Left lung (tissue), 10 donors: ENCODE measurements around the gene CARD9. TPM values are rescaled to one million over a fixed set of nuclear protein-coding genes. Genes with fewer than 3 reads are reported as not detected.
A peak's percentile ranks its signal among the peaks of the same experiment; 100 is the strongest.

Source experiments
- ATAC-seq: fragments of 200-7000 bp; cut with Tn5 transposase; one replicate; pipeline ENCODE4 v1.9.1; 2020; ENCODE audit warnings: moderate library complexity
- DNase-seq, 4 donors: peaks; one replicate each; pipeline ENCODE4 v3.0.0-alpha.2; 2013 to 2020
- H3K27ac ChIP-seq, 2 donors: fragments of 200-600 bp; sonication (generic) in 1 of 2; one replicate each; pipeline versions ENCODE4 v1.5.0 to v1.8.0; 2020 to 2021
- H3K27me3 ChIP-seq, 2 donors: fragments of 200-600 bp; sonication (generic) in 1 of 2; one replicate each; pipeline versions ENCODE4 v1.5.0 to v1.8.0; 2020 to 2021
- H3K36me3 ChIP-seq, 2 donors: fragments of 200-600 bp; sonication (generic) in 1 of 2; one replicate each; pipeline versions ENCODE4 v1.5.0 to v1.8.0; 2020 to 2021
- H3K4me1 ChIP-seq, 2 donors: fragments of 200-600 bp; one replicate each; pipeline ENCODE4 v1.8.0; 2021
- H3K4me3 ChIP-seq, 2 donors: fragments of 200-600 bp; sonication (generic) in 1 of 2; one replicate each; pipeline versions ENCODE4 v1.5.0 to v1.8.0; 2020 to 2021; ENCODE audit warnings: mild to moderate bottlenecking in 1 of 2
- H3K9me3 ChIP-seq, 2 donors: fragments of 200-600 bp; sonication (generic) in 1 of 2; one replicate each; pipeline versions ENCODE4 v1.5.0 to v1.8.0; 2020 to 2021
- CTCF ChIP-seq, 2 donors: fragments of 200-600 bp; sonication (generic) in 1 of 2; IDR thresholded peaks; one replicate each; pipeline versions ENCODE4 v1.5.0 to v1.8.0; 2021; ENCODE audit warnings: antibody characterized with exemption in 2 of 2
- intact Hi-C, 2 donors: fragments of 100-400 bp; cut with DNase I; formaldehyde crosslinking; loops; one replicate each; pipeline versions ENCODE4 v1.11.2 to v1.14.2; 2022
- polyA plus RNA-seq, 6 donors: library from polyadenylated mRNA; unstranded; fragments of 120-200 nt; gene quantifications; one replicate each; pipeline ENCODE4 v1.2.1, GENCODE V29; 2013; ENCODE audit not compliant: insufficient read length in 6 of 6
- total RNA-seq, 2 donors: library from RNA; stranded (reverse); fragmentation: NEBNext Ultra II Directional; extraction: Animal tissue kit (Norgen Biotek cat#: 25700); gene quantifications; one replicate each; pipeline ENCODE4 v1.2.1, GENCODE V29; 2021
- donor health status: DM: no; HTN: yes; CAD: no.
- donor health status: DM: no; HTN: no; CAD: no.

The CARD9 gene
- total and polyA plus RNA-seq, 8 donors: 0.66 to 11.1 (median 1.4) TPM

DNA sequence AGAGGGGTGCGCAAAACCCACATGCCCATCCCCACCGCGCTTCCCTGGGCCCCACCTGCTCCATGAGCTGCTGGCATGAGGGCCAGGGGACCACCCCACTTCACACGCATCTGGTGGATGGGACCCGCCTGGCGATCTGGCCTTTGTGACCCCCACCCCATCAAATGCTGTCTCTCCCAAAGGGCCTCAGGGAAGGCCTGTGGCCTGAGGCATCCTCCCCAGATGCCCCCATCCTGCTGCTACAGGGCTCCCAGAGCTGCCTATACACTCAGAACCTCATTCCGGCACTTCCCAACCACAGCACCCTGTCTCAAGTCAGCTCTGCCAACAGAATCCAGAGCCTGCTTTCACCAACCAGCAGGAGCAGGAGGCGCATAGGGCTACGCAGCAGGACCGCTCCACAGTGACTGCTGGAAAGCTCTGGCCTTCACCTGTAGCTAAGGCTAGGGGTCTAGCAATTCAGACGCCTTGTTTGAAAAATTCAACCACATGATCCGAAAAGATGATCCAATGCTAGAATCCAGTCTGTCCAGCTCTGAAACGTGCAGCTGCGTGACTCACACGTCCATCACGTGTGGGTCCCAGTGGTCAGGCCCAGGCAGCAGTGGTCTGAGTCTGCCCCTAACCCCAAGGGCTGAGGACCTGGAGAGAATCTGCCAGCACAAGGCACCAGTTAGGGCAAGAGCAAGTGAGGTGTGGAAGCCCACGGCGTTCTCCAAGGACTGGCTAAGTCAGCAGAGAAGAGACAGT lies 27.9 kb upstream of the CARD9 start:
- no peak for TF ChIP-seq CTCF (IDR thresholded peaks at IDR 0.05)
- peak in 1 of 4 donors; percentile 25 for DNase-seq
- no peaks in the 10 kb centered on the region for H3K9me3 ChIP-seq

GRCh38 chr9:136400038-136400834 lies 26.8 kb upstream of the CARD9 start, which contains the start of gene SNAPC4:
SNAPC4 (minus strand) TSS chr9:136400170; CDS start chr9:136398428, 1,742 bp downstream.
- Histone ChIP-seq H3K9me3 (no peaks in the 10 kb centered on the region), H3K27ac (peak within 1 kb of the TSS in 1 of 2 donors; percentile 57), H3K36me3 (peaks cover 0 to 59% of the 10 kb centered on the region in 2 donors), H3K27me3 (no peaks in the 10 kb centered on the region), H3K4me3 (peak within 1 kb of the TSS; percentile 98), H3K4me1 (peaks cover 16 to 26% of the 10 kb centered on the region in 2 donors)
- ATAC-seq (peak; percentile 98), DNase-seq (peak; percentile 80 to 98 (median 90))
- intact Hi-C loops: no loop called here
- TF ChIP-seq CTCF (IDR thresholded peaks at IDR 0.05): peak; percentile 91 to 97

More for the DNA sequence above, 27.9 kb upstream of the CARD9 start:
- intact Hi-C loops: no loop called here
- Histone ChIP-seq H3K27me3 (no peaks in the 10 kb centered on the region), H3K4me1 (peaks cover 16 to 26% of the 10 kb centered on the region in 2 donors), H3K36me3 (peaks cover 0 to 59% of the 10 kb centered on the region in 2 donors), H3K4me3 (no peak overlapping the region), H3K27ac (no peak overlapping the region)
- no peak for ATAC-seq

DNA sequence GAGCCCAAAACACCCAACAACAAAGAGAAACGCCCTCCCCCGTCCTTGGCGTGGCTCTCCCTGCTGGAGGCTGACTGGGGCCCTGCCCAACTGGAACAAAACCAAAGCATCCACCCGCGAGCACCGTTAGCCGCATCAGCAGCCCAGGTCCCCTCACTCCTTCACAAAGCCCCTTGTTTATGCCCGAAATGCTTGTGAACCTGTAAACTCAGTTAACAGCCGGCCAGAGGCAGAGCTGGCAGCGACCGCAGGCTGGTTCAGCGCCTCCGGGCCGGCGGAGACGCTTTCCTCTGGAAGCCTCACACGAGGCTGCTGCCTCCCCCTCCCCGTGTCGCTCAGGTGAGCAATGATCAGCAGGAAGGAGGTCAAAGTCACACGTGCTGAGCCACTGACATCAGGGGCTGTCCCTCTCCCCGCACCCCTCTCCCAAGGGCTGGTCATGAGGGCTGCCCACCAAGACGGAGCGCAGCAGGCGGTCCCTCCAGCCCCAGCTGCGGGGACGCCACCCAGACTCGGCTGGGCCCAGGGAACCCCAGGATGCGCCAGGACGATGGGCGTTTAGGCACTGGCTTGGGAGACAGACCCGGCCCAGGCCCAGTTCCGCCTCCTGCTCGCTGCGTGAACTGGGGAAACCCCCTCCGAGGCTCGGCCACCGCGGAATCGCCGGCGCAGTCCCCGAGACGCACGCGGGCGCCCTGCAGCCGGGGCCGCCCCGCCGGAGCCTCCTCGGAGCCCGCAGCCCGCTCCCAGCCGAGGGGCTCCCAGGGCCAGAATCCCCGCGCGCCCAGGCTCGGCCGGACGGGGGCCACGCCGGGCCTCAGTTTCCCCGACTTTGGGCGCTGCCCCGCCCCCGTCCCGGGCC lies 25.9 kb upstream of the CARD9 start:
- Histone ChIP-seq H3K9me3 (no peaks in the 10 kb centered on the region), H3K36me3 (peaks cover 0 to 59% of the 10 kb centered on the region in 2 donors), H3K4me1 (peaks cover 16 to 26% of the 10 kb centered on the region in 2 donors), H3K27ac (peak overlapping the region in 1 of 2 donors; percentile 57), H3K27me3 (no peaks in the 10 kb centered on the region), H3K4me3 (peak overlapping the region; percentile 98)
- no peak for TF ChIP-seq CTCF (IDR thresholded peaks at IDR 0.05)
- DNase-seq (peak in 2 of 4 donors; percentile 35 to 85), ATAC-seq (peak; percentile 8)
- intact Hi-C loops: no loop called here

DNA sequence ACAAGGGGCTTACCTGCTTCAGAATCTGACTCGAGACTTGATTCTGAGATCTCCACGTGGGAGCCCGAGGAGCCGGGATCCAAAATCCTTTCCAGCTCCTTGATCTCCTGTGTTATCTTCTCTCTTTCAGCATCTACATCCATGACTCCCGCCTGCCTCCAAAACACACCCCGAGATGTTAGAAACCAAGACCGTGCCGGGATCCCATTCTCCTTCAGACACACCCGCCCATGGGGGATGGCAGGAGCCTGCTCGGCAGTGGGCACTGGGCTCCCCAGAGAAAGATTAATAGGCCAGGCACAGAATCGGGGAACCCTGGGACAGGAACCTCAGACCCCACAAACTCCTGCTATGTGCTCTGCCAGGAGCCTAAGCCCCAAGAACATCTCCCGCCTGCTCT lies 24.8 kb upstream of the CARD9 start:
- Histone ChIP-seq H3K4me1 (peaks cover 16 to 26% of the 10 kb centered on the region in 2 donors), H3K36me3 (peaks cover 0 to 59% of the 10 kb centered on the region in 2 donors), H3K27ac (no peak overlapping the region), H3K9me3 (no peaks in the 10 kb centered on the region), H3K4me3 (no peak overlapping the region), H3K27me3 (no peaks in the 10 kb centered on the region)
- ATAC-seq (no peak), DNase-seq (no peak)
- no peak for TF ChIP-seq CTCF (IDR thresholded peaks at IDR 0.05)
- intact Hi-C loops: no loop called here
